SH-SY5Y (cell line): ENCODE measurements around the gene HPD.

Experiments used
- GATA2 ChIP-seq: IDR thresholded peaks from 2 replicates; pipeline ENCODE4 v1.6.1; 2011; ENCODE audit warnings: mild to moderate bottlenecking, low read depth, low read length
- GATA3 ChIP-seq: IDR thresholded peaks from 2 replicates; pipeline ENCODE4 v1.6.1; 2011; ENCODE audit warnings: low read depth, mild to moderate bottlenecking, low read length, moderate library complexity

Gene HPD

GRCh38 chr12:121801595-121802484 lies 56.8 kb downstream of the HPD start:
- no peak for TF ChIP-seq GATA2
- TF ChIP-seq GATA3: no peak

GRCh38 chr12:121800694-121801594 lies 57.7 kb downstream of the HPD start:
- TF ChIP-seq GATA2: no peak

- TF ChIP-seq GATA2 (no peak), GATA3 (no peak)
These were observed 58.6 kb downstream of the HPD start for GRCh38 chr12:121799842-121800693.

- TF ChIP-seq GATA3 (no peak), GATA2 (no peak)
These were observed 59.4 kb downstream of the HPD start for GRCh38 chr12:121799156-121799841.

GRCh38 chr12:121798787-121799155 lies 59.9 kb downstream of the HPD start:
- TF ChIP-seq GATA2 (no peak), GATA3 (no peak)

GRCh38 chr12:121797937-121798786 lies 60.5 kb downstream of the HPD start:
- TF ChIP-seq GATA3 (no peak), GATA2 (no peak)

GRCh38 chr12:121796855-121797751 lies 61.6 kb downstream of the HPD start:
- TF ChIP-seq GATA2: no peak
- TF ChIP-seq GATA3: no peak

GRCh38 chr12:121795034-121795968 lies 63.4 kb downstream of the HPD start:
- TF ChIP-seq GATA2 (no peak), GATA3 (no peak)

- no peak for TF ChIP-seq GATA2
These were observed 64.1 kb downstream of the HPD start for GRCh38 chr12:121794534-121795033.

GRCh38 chr12:121793838-121794533 lies 64.7 kb downstream of the HPD start:
- TF ChIP-seq GATA2 (no peak), GATA3 (no peak)
